Stimulated activated CD8-positive, alpha-beta memory T cell treated with anti-CD3 and anti-CD28 coated beads, Interleukin-15, amount 100 ng/mL, for 1 hour (primary cell): ENCODE data around the gene HLA-DQA1.
"Not testable (repeated sequence)": the region's sequence is repeated elsewhere in the genome, so short reads cannot be mapped to it uniquely, and the experiment has no call there.

Experiments
- DNase-seq: peaks from one replicate; pipeline ENCODE4 v3.0.0-alpha.2; 2020; ENCODE audit warnings: low read depth

HLA-DQA1 gene

GRCh38 chr6:32622545-32623401 lies 14.4 kb upstream of the HLA-DQA1 start:
- no peak for DNase-seq

DNA sequence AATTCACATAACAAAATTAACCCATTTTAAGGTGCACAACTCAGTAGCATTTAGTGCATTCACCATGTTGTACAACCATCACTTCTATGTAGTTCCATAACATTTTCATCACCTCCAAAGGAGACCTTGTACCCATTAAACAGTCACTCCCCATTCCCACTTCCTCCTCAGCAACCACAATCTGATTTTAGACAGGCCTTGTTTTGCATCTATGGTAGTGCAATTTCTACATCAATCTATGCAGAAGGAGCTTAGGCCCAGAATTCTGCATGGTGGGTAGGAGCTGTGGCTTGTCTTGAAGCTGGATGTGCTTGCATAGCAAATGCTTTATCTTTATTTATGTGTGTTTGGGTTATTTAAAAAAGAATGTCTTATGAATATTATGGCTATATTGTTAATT lies 13.5 kb upstream of the HLA-DQA1 start:
- DNase-seq = no peak

- no peak for DNase-seq
These were observed 12.6 kb upstream of the HLA-DQA1 start for GRCh38 chr6:32624565-32624964.

DNA sequence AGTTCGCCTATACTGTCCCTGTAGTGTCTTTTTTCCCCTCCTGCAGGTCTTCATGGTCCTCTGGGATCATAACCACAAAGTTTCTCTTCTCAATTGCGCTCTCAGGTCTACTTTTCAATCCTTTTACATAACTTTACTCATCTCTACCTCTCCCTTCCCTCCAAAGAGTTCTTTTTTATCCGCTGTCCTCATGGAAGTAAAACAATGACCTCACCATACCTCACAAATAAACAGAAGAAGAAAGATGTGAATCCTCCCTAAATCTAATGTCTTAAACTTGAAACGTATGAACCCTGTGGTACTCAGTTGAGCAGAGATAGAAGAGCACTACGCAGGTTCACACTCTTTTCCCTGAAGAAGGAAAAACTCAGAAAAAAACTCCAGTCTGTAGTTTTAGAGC lies 12.1 kb upstream of the HLA-DQA1 start:
- no peak for DNase-seq

- no peak for DNase-seq
These were observed 10.0 kb upstream of the HLA-DQA1 start for GRCh38 chr6:32627249-32627648.

- no peak for DNase-seq
These were observed 9.4 kb upstream of the HLA-DQA1 start for GRCh38 chr6:32627831-32628230.

DNA sequence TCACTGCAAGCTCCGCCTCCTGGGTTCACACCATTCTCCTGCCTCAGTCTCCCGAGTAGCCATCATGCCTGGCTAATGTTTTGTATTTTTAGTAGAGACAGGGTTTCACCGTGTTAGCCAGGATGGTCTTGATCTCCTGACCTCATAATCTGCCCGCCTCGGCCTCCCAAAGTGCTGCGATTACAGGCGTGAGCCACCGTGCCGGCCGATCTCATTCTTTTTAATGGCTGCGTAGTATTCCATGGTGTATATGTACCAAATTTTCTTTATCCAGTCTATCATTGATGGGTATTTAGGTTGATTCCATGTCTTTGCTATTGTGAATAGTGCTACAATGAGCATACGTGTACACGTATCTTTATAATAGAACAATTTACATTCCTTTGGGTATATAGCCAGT lies 7.4 kb upstream of the HLA-DQA1 start:
- DNase-seq = not testable (repeated sequence)

DNA sequence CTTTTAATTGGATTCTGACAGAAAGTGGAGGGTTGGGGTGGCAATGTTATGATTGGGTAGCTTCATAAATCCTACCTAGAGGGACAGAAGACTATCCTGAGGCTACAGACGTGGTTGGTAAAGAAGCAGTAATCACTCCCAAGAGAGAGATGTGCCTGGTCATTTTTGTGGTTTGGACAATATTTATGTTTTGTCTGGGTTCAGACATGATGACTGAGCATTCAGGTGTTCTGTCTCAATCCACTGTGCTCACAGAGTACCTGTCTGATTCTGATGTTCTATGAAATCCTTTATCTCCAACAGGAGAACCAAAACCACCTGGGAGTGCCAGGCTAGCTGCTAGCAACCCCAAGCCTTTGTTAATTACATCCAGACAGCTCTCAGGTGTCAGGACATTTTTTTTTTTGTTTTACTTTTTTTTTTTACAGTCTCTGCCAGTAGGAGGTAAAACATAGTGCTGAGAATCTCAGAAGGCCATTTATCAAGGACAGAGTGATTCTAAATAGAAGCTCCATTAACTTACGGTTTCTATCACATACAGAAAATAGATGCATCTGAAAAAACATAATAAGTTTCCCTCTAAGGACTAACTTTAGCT lies 1.6 kb upstream of the HLA-DQA1 start:
- no peak for DNase-seq

- DNase-seq = no peak
These were observed 677 bp downstream of the HLA-DQA1 start for GRCh38 chr6:32637883-32638282.

- DNase-seq = no peak
These were observed 1.5 kb downstream of the HLA-DQA1 start for GRCh38 chr6:32638532-32639219.

- DNase-seq = no peak
These were observed 2.5 kb downstream of the HLA-DQA1 start for GRCh38 chr6:32639440-32640394.

GRCh38 chr6:32641122-32641521 lies 3.9 kb downstream of the HLA-DQA1 start:
- no peak for DNase-seq

- DNase-seq = not testable (repeated sequence)
These were observed 4.8 kb downstream of the HLA-DQA1 start for GRCh38 chr6:32641785-32642719.

DNA sequence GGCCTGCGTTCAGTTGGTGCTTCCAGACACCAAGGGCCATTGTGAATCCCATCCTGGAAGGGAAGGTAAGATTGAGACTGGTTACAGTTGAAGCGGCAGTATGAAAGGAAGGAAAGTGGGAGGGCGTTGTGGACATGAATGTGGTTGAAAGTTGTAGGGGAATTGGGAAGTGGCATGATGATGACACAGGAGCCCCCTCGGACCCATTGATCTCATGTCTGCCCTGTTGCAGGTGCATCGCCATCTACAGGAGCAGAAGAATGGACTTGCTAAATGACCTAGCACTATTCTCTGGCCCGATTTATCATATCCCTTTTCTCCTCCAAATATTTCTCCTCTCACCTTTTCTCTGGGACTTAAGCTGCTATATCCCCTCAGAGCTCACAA lies 5.5 kb downstream of the HLA-DQA1 start:
- DNase-seq = no peak

DNA sequence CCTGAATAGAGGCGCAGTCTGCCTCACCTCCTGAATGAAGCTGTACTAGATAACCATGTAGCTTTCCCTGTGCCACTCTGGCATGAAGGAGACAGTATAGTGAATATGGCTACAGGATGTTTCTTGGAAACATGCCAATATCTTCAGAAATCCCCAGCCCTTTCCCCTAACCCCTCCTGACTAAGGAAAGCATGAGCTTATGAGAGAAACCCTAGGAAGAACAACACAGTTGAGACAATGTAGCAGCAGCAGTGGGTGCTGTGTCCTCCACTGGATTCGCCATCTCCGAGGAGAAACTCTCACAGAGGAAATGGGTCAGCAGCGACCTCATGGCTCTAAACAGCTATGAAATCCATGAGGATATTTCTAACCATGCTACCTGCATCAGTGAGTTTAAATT lies 6.7 kb downstream of the HLA-DQA1 start:
- no peak for DNase-seq

DNA sequence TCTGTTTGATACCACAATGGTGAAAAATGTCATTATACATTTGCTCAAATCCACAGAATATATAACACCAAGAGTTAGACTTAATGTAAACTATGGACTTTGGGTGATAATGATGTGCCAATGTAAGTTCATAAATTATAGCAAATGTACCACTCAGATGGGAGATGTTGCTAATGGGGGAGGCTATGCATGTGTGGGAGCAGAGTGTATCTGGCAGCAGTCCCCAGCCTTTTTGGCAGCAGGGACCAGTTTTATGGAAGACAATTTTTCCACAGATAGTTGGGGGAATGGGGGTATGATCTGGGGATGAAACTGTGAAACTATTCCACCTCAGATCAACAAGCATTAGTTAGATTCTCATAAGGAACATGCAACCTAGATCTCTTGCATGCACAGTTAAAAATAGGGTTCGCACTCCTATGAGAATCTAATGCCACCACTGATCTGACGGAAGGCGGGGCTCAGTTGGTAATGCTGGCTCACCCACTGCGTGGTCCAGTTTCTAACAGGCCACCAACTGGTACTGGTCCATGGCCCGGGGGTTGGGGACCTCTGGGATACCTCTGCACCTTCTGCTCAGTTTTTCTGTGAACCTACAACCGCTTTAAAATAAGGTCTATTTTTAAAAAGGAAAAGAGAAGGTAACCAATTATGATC lies 8.0 kb downstream of the HLA-DQA1 start:
- DNase-seq = no peak

GRCh38 chr6:32655203-32655710 lies 18.1 kb downstream of the HLA-DQA1 start:
- DNase-seq = no peak

DNA sequence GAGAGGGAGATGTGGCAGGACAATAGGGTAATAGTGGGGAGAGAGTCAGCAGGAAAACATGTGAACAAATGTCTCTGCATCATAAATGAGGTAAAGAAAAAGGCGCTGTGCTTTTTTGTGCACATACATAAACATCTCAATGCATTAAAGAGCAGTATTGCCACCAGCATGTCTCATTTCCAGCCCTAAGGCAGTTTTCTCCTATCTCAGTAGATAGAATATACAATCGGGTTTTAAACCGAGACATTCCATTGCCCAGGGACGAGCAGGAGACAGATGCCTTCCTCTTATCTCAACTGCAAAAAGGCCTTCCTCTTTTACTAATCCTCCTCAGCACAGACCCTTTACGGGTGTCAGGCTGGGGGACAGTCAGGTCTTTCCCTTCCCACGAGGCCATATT lies 20.1 kb downstream of the HLA-DQA1 start:
- DNase-seq = not testable (repeated sequence)

DNA sequence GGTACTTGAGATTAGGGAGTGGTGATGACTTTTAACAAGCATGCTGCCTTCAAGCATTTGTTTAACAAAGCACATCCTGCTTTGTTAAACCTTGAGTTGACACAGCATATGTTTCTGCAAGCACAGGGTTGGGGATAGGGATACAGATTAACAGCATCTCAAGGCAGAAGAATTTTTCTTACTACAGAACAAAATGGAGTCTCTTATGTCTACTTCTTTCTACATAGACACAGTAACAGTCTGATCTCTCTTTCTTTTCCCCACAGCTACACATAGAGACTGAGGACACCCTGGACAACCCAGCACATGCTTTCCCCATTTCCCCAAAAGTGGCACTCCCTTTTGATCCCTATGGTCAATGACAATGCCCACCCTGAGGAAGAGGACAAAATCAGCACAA lies 20.6 kb downstream of the HLA-DQA1 start:
- not testable (repeated sequence) for DNase-seq

DNA sequence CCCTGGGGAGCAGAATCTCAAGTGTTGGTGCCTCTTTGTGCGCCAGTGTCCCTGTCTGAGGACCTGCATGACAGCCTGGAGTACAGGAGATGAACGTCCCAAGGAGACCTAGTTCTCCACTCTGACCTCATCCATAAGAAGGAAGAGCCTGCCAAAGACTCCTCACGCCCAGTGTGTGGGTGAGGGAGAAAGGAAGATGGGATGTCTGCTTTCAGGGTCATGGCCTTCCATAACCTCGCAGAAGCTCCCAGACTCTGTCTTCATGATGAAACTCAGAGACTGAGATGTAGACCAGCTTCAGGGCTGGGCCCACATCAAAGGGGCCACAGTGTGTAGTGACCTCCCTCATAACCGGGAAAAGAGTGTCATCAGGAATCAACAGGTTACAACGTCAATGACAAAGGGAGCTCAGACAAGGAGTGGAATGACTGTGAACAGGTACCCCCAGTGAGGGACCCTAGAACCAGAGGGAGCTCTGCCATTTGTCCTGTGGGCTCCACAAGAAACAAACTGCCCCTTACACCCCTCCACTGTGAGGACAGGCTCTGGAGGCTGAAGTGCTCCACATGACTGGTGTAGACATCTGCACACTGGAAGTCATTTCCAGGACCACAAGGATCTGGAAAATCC lies 21.2 kb downstream of the HLA-DQA1 start:
- DNase-seq = no peak
